Breast epithelium (tissue), 4 donors: ENCODE measurements around the gene TFE3. TPM values are rescaled to one million over a fixed set of nuclear protein-coding genes. Genes with fewer than 3 reads are reported as not detected.
A peak's percentile ranks its signal among the peaks of the same experiment; 100 is the strongest.

Source experiments
- DNase-seq, 2 donors: peaks; one replicate each; pipeline ENCODE4 v3.0.0-alpha.2; 2019; ENCODE audit warnings: low spot score in 2 of 2
- H3K27ac ChIP-seq, 2 donors: fragments of 200-600 bp; sonication (generic) in 1 of 2; one replicate each; pipeline ENCODE4 v1.5.1; 2016 to 2019; ENCODE audit warnings: mild to moderate bottlenecking in 1 of 2
- H3K27me3 ChIP-seq, 2 donors: fragments of 200-600 bp; sonication (generic) in 1 of 2; one replicate each; pipeline versions ENCODE4 v1.5.1 to v1.6.0; 2017 to 2019; ENCODE audit warnings: control low read depth in 1 of 2, mild to moderate bottlenecking in 1 of 2
- H3K36me3 ChIP-seq: fragments of 200-600 bp; one replicate; pipeline ENCODE4 v1.5.1; 2019
- H3K4me1 ChIP-seq, 2 donors: fragments of 200-600 bp; sonication (generic); one replicate each; pipeline ENCODE4 v1.5.1; 2016 to 2019; ENCODE audit warnings: control low read depth in 1 of 2
- H3K4me3 ChIP-seq, 3 donors: fragments of 200-600 bp; sonication (generic); 1 replicate in 2 of 3; 2 replicates in 1 of 3; pipeline ENCODE4 v1.5.1; 2016 to 2019; ENCODE audit warnings: mild to moderate bottlenecking in 3 of 3, moderate library complexity in 2 of 3
- H3K9me3 ChIP-seq, 2 donors: fragments of 200-600 bp; sonication (generic) in 1 of 2; one replicate each; pipeline ENCODE4 v1.5.1; 2016 to 2019; ENCODE audit warnings: control low read depth in 1 of 2
- CTCF ChIP-seq, 3 donors: fragments of 450-650 bp; IDR thresholded peaks; one replicate each; pipeline ENCODE4 v1.5.1; 2016 to 2017; ENCODE audit warnings: antibody characterized with exemption in 3 of 3, mild to moderate bottlenecking in 3 of 3, moderate library complexity in 3 of 3
- POLR2A ChIP-seq: fragments of 450-650 bp; IDR thresholded peaks from one replicate; pipeline ENCODE4 v1.6.1; 2016; ENCODE audit warnings: antibody characterized with exemption, mild to moderate bottlenecking, moderate library complexity
- POLR2AphosphoS5 ChIP-seq, 3 donors: sonication (generic); formaldehyde crosslinking; IDR thresholded peaks; one replicate each; pipeline ENCODE4 v1.6.1; 2017; ENCODE audit warnings: antibody characterized with exemption in 3 of 3
- intact Hi-C: fragments of 100-400 bp; cut with DNase I; formaldehyde crosslinking; loops from one replicate; pipeline ENCODE4 v1.15.1; 2023; ENCODE audit warnings: low total_unique reads
- total RNA-seq, 3 donors: library from RNA; depleted of rRNA; stranded (reverse); fragments of >200 nt; gene quantifications; one replicate each; pipeline ENCODE4 v1.1.0, GENCODE V29; 2016

Gene TFE3
- total RNA-seq, result 10 to 100 TPM; 44.1 to 93.3 (median 52.1) TPM

- intact Hi-C loops, result no loop called here
Measured at GRCh38 chrX:49043220-49043986, at the start of gene TFE3. TSS of gene TFE3 (minus strand) at chrX:49043357. CDS start at chrX:49043226, 131 bp downstream.

GRCh38 chrX:49089553-49089952, 46.4 kb upstream of the TFE3 start:
- H3K27ac ChIP-seq, result no peak overlapping the region
- H3K36me3 ChIP-seq, result no peaks in the 10 kb centered on the region
- no peaks in the 10 kb centered on the region for H3K4me1 ChIP-seq
- H3K9me3 ChIP-seq, result no peaks in the 10 kb centered on the region
- DNase-seq, result no peak
- intact Hi-C loops, result no loop called here
- H3K27me3 ChIP-seq, result no peaks in the 10 kb centered on the region
- TF ChIP-seq POLR2AphosphoS5 (IDR thresholded peaks at IDR 0.05) (no peak), CTCF (IDR thresholded peaks at IDR 0.05) (no peak), POLR2A (no peak)
- no peak overlapping the region for H3K4me3 ChIP-seq

More at GRCh38 chrX:49043220-49043986, at the start of gene TFE3:
- peak; percentile 96 to 99 for DNase-seq
- peak within 1 kb of the TSS; percentile 71 to 91 (median 79) for H3K4me3 ChIP-seq
- TF ChIP-seq CTCF (IDR thresholded peaks at IDR 0.05) (peak in 2 of 3 donors; percentile 45 to 53), POLR2AphosphoS5 (IDR thresholded peaks at IDR 0.05) (peak; percentile 26 to 70 (median 61)), POLR2A (peak; percentile 49)
- peaks cover 0 to 4% of the 10 kb centered on the region in 2 donors for H3K9me3 ChIP-seq
- H3K36me3 ChIP-seq, result no peaks in the 10 kb centered on the region
- H3K4me1 ChIP-seq, result peaks cover 0 to 5% of the 10 kb centered on the region in 2 donors
- H3K27ac ChIP-seq, result peak within 1 kb of the TSS; percentile 98 to 100
- no peaks in the 10 kb centered on the region for H3K27me3 ChIP-seq

DNA sequence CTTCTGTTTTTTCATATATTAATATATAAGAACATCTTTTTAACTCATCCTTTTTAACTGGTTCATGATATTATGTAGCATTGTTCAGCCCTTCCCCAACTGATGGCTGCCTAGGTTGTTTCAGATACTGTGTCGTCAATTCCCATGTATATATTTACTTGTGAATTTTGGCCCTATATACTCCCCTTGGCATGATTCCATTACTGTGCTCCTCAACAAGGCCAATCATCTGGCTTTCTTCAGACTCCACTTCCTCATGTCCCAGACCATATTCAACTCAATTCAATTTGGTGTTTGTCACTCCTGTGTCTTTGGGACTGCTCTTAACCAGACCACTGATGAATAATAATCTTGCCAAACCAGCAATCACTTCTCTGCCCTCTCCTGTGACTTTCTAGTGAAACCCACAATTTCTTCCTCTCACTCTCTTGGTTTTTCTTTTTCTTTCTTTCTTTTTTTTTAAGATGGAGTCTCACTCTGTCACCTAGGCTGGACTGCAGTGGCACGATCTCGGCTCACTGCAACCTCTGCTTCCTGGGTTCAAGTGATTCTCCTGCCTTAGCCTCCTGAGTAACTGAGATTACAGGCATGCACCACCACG, 39.2 kb upstream of the TFE3 start:
- Histone ChIP-seq H3K27ac (no peak overlapping the region), H3K4me3 (no peak overlapping the region), H3K4me1 (no peaks in the 10 kb centered on the region), H3K27me3 (no peaks in the 10 kb centered on the region), H3K36me3 (no peaks in the 10 kb centered on the region), H3K9me3 (no peaks in the 10 kb centered on the region)
- DNase-seq, result no peak
- intact Hi-C loops, result no loop called here
- TF ChIP-seq POLR2AphosphoS5 (IDR thresholded peaks at IDR 0.05), result no peak
- no peak for TF ChIP-seq CTCF (IDR thresholded peaks at IDR 0.05)
- no peak for TF ChIP-seq POLR2A

- H3K9me3 ChIP-seq, result no peaks in the 10 kb centered on the region
- H3K4me1 ChIP-seq, result no peaks in the 10 kb centered on the region
- DNase-seq, result peak; percentile 64 to 67
- peak within 1 kb of the TSS; percentile 90 to 97 for H3K27ac ChIP-seq
- peak within 1 kb of the TSS; percentile 57 to 83 (median 63) for H3K4me3 ChIP-seq
- TF ChIP-seq POLR2A (peak; percentile 84), POLR2AphosphoS5 (IDR thresholded peaks at IDR 0.05) (peak; percentile 66 to 88 (median 85)), CTCF (IDR thresholded peaks at IDR 0.05) (peak in 1 of 3 donors; percentile 18)
- H3K36me3 ChIP-seq, result no peaks in the 10 kb centered on the region
- intact Hi-C loops, result no loop called here
- H3K27me3 ChIP-seq, result peaks cover 0 to 10% of the 10 kb centered on the region in 2 donors
Measured at GRCh38 chrX:49079489-49080428, 36.6 kb upstream of the TFE3 start, which contains the start of gene WDR45. TSS of gene WDR45 (minus strand) at chrX:49079887. CDS start at chrX:49078095, 1,792 bp downstream.
